Lung (tissue), 12 donors: ENCODE data around the gene KLHDC7B. TPM values are rescaled to one million over a fixed set of nuclear protein-coding genes. Genes with fewer than 3 reads are reported as not detected.
A peak's percentile ranks its signal among the peaks of the same experiment; 100 is the strongest.

Experiments
- ATAC-seq: fragments of 200-7000 bp; cut with Tn5 transposase; one replicate; pipeline ENCODE4 v1.9.1; 2020; ENCODE audit warnings: moderate number of reproducible peaks; ENCODE audit not compliant: insufficient read depth, low FRiP score
- DNase-seq, 3 donors: peaks; one replicate each; pipeline ENCODE4 v3.0.0-alpha.2; 2013 to 2017
- H3K27ac ChIP-seq, 2 donors: one replicate each; pipeline ENCODE4 v1.5.1; 2013; ENCODE audit warnings: mild to moderate bottlenecking in 2 of 2, moderate library complexity in 2 of 2, control low read depth in 1 of 2, inconsistent platforms in 1 of 2, low read depth in 1 of 2, low read length in 1 of 2
- H3K27me3 ChIP-seq, 3 donors: one replicate each; pipeline ENCODE4 v1.5.1; 2013; ENCODE audit warnings: low read length in 2 of 3; ENCODE audit not compliant: control insufficient read depth in 3 of 3, insufficient read depth in 3 of 3
- H3K36me3 ChIP-seq, 4 donors: one replicate each; pipeline ENCODE4 v1.5.1; 2013; ENCODE audit warnings: low read length in 4 of 4, mild to moderate bottlenecking in 1 of 4, moderate library complexity in 1 of 4; ENCODE audit not compliant: control insufficient read depth in 4 of 4, insufficient read depth in 4 of 4
- H3K4me1 ChIP-seq, 5 donors: one replicate each; pipeline ENCODE4 v1.5.1; 2013; ENCODE audit warnings: low read length in 5 of 5, mild to moderate bottlenecking in 2 of 5, moderate library complexity in 1 of 5; ENCODE audit not compliant: control insufficient read depth in 5 of 5, insufficient read depth in 5 of 5
- H3K4me3 ChIP-seq: one replicate; pipeline ENCODE4 v1.5.1; 2013; ENCODE audit warnings: mild to moderate bottlenecking, control low read depth, moderate library complexity
- H3K9ac ChIP-seq, 2 donors: one replicate each; pipeline ENCODE4 v1.5.1; 2013; ENCODE audit warnings: low read length in 2 of 2, control low read depth in 1 of 2; ENCODE audit not compliant: insufficient read depth in 1 of 2
- H3K9me3 ChIP-seq, 4 donors: one replicate each; pipeline ENCODE4 v1.5.1; 2013; ENCODE audit warnings: low read length in 3 of 4, mild to moderate bottlenecking in 1 of 4, moderate library complexity in 1 of 4; ENCODE audit not compliant: control insufficient read depth in 4 of 4, insufficient read depth in 3 of 4
- WGBS, 2 donors: extraction: QIAGEN DNeasy Blood & Tissue Kit; methylation state at CpG; one replicate each; pipeline ENCODE4 v1.1.7; 2013; 5-methylcytosine and 5-hydroxymethylcytosine counted together
- polyA plus RNA-seq, 2 donors: library from polyadenylated mRNA; stranded (reverse); fragments of 200-250 nt; gene quantifications; one replicate each; pipeline ENCODE4 v1.2.1, GENCODE V29; 2013
- total RNA-seq, 2 donors: library from RNA; depleted of rRNA in 1 of 2; stranded (reverse); fragments of >200 nt in 1 of 2; gene quantifications; one replicate each; pipeline ENCODE4 v1.2.1, GENCODE V29; 2014 to 2021
- TF ChIP-seq, protein P1 (sequence below): IDR thresholded peaks from 2 replicates; pipeline ENCODE4 v1.5.1; 2012; ENCODE audit warnings: mild to moderate bottlenecking; ENCODE audit errors: control extremely low read depth, extremely low read depth
- donor health status: control.
- donor health status: control.
- donor health status: Bipolar disorder and iron deficiency.
- donor health status: healthy.
- donor health status: DM: yes; HTN: yes; CAD: no.

KLHDC7B gene
- total and polyA plus RNA-seq, 4 donors = 0.39 to 1.6 (median 0.95) TPM

DNA sequence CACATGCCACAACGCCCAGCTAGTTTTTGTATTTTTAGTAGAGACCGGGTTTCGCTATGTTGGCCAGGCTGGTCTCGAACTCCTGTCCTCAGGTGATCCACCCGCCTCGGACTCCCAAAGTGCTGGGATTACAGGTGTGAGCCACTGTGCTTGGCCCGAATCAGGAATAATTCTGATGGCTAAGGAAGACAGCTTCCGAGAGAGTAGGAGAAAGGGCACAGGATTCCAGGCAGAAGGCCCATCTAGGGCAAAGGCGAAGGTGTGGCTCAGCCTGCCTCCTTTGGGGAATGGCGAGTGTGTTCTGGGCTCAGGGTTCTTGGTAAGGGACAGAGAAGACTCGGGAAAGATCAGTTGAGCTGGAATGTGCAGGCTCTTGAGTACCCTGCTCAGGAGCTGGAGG, 18.6 kb downstream of the KLHDC7B start:
- H3K9ac ChIP-seq = no peak overlapping the region
- no peak for DNase-seq
- H3K4me3 ChIP-seq = no peak overlapping the region
- peaks cover 0 to 2% (median 0%) of the 10 kb centered on the region in 4 donors for H3K36me3 ChIP-seq
- H3K27me3 ChIP-seq = peaks cover 0 to 6% (median 0%) of the 10 kb centered on the region in 3 donors
- H3K9me3 ChIP-seq = no peaks in the 10 kb centered on the region
- H3K4me1 ChIP-seq = peaks cover 0 to 7% (median 0%) of the 10 kb centered on the region in 5 donors
- WGBS, 2 donors = 91 to 95% methylated on average over 11 of the region's 11 CpGs
- ATAC-seq = no peak
- H3K27ac ChIP-seq = no peak overlapping the region
- TF ChIP-seq, protein P1, sequence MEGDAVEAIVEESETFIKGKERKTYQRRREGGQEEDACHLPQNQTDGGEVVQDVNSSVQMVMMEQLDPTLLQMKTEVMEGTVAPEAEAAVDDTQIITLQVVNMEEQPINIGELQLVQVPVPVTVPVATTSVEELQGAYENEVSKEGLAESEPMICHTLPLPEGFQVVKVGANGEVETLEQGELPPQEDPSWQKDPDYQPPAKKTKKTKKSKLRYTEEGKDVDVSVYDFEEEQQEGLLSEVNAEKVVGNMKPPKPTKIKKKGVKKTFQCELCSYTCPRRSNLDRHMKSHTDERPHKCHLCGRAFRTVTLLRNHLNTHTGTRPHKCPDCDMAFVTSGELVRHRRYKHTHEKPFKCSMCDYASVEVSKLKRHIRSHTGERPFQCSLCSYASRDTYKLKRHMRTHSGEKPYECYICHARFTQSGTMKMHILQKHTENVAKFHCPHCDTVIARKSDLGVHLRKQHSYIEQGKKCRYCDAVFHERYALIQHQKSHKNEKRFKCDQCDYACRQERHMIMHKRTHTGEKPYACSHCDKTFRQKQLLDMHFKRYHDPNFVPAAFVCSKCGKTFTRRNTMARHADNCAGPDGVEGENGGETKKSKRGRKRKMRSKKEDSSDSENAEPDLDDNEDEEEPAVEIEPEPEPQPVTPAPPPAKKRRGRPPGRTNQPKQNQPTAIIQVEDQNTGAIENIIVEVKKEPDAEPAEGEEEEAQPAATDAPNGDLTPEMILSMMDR = no peak

- H3K4me1 ChIP-seq = peaks cover 0 to 7% (median 0%) of the 10 kb centered on the region in 5 donors
- no peak overlapping the region for H3K27ac ChIP-seq
- TF ChIP-seq, protein P1 = no peak
- no peak overlapping the region for H3K4me3 ChIP-seq
- 91 to 95% methylated on average over 7 of the region's 7 CpGs for WGBS, 2 donors
- H3K36me3 ChIP-seq = peaks cover 0 to 8% (median 0%) of the 10 kb centered on the region in 4 donors
- no peak overlapping the region for H3K9ac ChIP-seq
- no peaks in the 10 kb centered on the region for H3K9me3 ChIP-seq
- ATAC-seq (no peak), DNase-seq (no peak)
- H3K27me3 ChIP-seq = no peaks in the 10 kb centered on the region
These were observed 22.1 kb downstream of the KLHDC7B start for GRCh38 chr22:50567721-50568252.

GRCh38 chr22:50568626-50569025, 22.9 kb downstream of the KLHDC7B start:
- 84 to 87% methylated on average over 7 of the region's 7 CpGs for WGBS, 2 donors
- H3K4me1 ChIP-seq = peaks cover 0 to under 1% (median 0%) of the 10 kb centered on the region in 5 donors
- DNase-seq (peak in 1 of 3 donors; percentile 29), ATAC-seq (no peak)
- no peak overlapping the region for H3K9ac ChIP-seq
- no peaks in the 10 kb centered on the region for H3K27me3 ChIP-seq
- H3K27ac ChIP-seq = no peak overlapping the region
- TF ChIP-seq, protein P1 = no peak
- H3K36me3 ChIP-seq = peaks cover 0 to 8% (median 0%) of the 10 kb centered on the region in 4 donors
- no peak overlapping the region for H3K4me3 ChIP-seq
- no peaks in the 10 kb centered on the region for H3K9me3 ChIP-seq

DNA sequence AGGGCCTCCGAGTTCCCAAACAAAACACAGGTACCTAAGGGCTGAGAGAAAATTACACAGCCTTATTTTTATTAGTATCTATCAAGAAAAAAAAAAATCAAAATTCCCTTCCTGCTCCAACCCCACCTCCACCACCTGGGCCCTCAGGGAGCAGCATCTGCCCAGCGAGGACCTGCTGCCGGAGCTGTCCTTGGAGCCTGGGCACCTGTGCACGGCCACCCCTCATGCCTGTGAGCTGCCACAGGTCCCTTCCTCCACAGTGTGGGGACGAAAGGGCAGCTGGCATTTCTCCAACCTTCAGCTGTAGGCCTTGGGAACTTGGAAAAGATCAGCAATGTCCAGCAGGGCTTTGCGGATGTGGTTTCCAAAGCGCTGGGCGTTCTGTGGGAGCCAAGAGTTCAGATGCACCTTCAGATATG, 23.4 kb downstream of the KLHDC7B start:
- H3K9me3 ChIP-seq = no peaks in the 10 kb centered on the region
- H3K36me3 ChIP-seq = peaks cover 0 to 8% (median 0%) of the 10 kb centered on the region in 4 donors
- 89 to 92% methylated on average over 8 of the region's 8 CpGs for WGBS, 2 donors
- H3K4me1 ChIP-seq = no peaks in the 10 kb centered on the region
- no peak overlapping the region for H3K27ac ChIP-seq
- H3K9ac ChIP-seq = no peak overlapping the region
- H3K4me3 ChIP-seq = no peak overlapping the region
- TF ChIP-seq, protein P1 = no peak
- DNase-seq (no peak), ATAC-seq (no peak)
- no peaks in the 10 kb centered on the region for H3K27me3 ChIP-seq
